ENCODE measurements around the gene PSD.

DNA sequence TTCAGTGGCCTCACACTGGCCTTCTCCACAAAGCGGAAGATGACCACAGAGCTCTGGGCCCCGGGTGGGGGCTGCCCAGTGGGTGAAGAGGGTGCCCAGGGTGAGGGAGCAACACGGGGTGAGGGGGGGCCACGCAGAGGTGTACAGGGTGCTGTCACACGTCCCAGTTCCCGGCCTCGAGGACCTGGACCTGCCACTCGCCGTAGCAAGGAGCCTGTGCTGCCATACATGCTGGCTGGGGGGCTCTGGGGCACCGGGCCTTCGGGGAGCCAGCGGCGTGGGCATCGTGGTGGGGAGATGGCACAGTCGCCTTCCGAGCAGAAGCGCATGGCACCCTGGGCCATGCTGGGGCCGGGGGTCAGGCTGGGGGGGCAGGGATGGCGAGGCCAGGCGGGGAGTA lies 1.9 kb downstream of the PSD start:
- TF ChIP-seq ZNF174 (CRISPR knock-in tag; IDR thresholded peaks at IDR 0.05) (no peak), KLF10 (CRISPR knock-in tag; IDR thresholded peaks at IDR 0.05) (no peak), TAF1 (IDR thresholded peaks at IDR 0.05; ENCODE audit: control insufficient read depth, extremely low read depth, insufficient read depth, low read length, severe bottlenecking) (no peak)
- TF ChIP-seq, protein P1, sequence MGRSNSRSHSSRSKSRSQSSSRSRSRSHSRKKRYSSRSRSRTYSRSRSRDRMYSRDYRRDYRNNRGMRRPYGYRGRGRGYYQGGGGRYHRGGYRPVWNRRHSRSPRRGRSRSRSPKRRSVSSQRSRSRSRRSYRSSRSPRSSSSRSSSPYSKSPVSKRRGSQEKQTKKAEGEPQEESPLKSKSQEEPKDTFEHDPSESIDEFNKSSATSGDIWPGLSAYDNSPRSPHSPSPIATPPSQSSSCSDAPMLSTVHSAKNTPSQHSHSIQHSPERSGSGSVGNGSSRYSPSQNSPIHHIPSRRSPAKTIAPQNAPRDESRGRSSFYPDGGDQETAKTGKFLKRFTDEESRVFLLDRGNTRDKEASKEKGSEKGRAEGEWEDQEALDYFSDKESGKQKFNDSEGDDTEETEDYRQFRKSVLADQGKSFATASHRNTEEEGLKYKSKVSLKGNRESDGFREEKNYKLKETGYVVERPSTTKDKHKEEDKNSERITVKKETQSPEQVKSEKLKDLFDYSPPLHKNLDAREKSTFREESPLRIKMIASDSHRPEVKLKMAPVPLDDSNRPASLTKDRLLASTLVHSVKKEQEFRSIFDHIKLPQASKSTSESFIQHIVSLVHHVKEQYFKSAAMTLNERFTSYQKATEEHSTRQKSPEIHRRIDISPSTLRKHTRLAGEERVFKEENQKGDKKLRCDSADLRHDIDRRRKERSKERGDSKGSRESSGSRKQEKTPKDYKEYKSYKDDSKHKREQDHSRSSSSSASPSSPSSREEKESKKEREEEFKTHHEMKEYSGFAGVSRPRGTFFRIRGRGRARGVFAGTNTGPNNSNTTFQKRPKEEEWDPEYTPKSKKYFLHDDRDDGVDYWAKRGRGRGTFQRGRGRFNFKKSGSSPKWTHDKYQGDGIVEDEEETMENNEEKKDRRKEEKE (IDR thresholded peaks at IDR 0.05; ENCODE audit: borderline replicate concordance in 1 of 2, control insufficient read depth in 1 of 2, low read depth in 2 of 2, low read length in 1 of 2): no peak
- TF ChIP-seq, protein P2, sequence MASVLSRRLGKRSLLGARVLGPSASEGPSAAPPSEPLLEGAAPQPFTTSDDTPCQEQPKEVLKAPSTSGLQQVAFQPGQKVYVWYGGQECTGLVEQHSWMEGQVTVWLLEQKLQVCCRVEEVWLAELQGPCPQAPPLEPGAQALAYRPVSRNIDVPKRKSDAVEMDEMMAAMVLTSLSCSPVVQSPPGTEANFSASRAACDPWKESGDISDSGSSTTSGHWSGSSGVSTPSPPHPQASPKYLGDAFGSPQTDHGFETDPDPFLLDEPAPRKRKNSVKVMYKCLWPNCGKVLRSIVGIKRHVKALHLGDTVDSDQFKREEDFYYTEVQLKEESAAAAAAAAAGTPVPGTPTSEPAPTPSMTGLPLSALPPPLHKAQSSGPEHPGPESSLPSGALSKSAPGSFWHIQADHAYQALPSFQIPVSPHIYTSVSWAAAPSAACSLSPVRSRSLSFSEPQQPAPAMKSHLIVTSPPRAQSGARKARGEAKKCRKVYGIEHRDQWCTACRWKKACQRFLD (CRISPR knock-in tag; IDR thresholded peaks at IDR 0.05): no peak
